ENCODE results near the gene FBXO27.
A peak's percentile ranks its signal among the peaks of the same experiment; 100 is the strongest.

FBXO27 gene

GRCh38 chr19:38985262-38985661, 47.1 kb downstream of the FBXO27 start:
- DNase-seq, result no peak

DNA sequence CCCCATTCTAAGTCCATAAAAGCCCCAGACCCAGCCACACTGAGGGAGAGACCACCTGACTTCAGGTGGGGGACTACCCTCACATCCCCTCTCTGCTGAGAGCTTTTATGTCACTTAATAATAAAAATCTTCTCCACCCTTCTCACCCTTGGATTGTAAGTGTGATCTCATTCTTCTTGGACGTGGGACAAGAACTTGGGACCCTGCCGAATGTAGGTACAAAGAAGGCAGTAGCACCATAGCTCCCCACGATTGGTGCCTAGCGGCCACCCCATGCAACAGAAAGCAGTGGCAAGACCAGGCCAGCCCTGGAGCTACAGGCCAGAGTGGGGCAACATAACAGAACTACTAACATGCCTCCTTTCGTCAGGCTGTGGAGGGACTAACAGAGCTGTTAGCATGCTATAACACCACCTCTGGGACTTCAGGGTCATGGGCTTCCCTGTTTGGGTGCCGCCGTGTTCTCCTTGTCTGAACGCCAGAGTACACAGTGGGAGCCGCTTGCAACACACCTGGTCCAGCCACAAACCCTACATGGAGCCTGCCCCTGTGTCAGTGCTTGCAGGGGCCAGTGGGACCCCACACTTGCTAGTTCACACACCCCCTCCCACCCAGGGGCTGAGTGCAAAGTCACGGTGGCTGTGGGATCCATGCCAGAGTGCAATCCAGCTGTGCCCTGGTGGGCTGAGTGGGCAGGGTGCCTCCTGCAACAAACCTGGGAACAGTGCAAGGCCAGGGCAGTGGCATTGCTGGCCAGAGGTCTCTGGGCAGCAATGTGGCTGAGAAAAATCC, 51.6 kb downstream of the FBXO27 start:
- no peak for DNase-seq

- DNase-seq, result no peak
Observed at GRCh38 chr19:38979812-38980211, 52.5 kb downstream of the FBXO27 start.

- DNase-seq, result no peak
Observed at GRCh38 chr19:38978326-38978689, 54.0 kb downstream of the FBXO27 start.

- DNase-seq, result peak; percentile 97
Observed at GRCh38 chr19:38977445-38978325, 54.7 kb downstream of the FBXO27 start.

GRCh38 chr19:38975861-38976271, 56.5 kb downstream of the FBXO27 start:
- no peak for DNase-seq

DNA sequence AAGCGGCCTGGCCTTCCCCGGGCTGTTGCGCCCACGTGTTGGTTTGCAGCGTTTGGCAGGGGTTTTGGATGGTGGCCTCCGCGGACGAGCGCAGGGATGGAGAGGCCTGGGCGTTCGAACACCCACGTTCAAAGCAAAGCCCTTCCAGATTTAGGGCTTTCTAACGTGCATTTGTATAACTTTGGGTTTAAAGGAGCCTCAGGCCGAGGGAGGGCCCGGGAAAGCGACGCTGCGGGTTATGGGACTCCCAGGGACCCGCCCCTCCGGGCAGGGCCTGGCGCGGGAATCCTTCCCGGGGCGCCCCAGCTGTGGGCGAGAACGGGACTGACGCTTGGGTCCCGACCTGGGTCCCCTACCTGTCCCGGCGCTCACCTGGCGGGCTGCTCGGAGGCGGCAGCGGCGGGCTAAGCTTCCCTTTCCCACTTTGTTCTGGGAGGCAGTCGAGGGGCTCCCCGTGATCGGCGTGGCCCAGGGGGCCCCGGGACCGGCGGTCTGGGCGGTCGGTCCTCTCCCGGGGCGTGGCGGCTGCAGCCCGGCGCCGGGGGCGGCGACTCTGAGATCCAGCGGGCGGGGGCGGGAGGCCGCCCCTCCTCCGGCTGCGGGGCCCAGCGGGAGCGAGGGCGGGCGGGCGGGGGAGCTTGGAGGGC, 57.0 kb downstream of the FBXO27 start, which contains the start of gene FBXO17:
TSS of gene FBXO17 (minus strand) at position 529 of the 647 bp plus-strand sequence. CDS start 25,423 bp downstream, outside the sequence.
- DNase-seq, result no peak

- no peak for DNase-seq
Observed at GRCh38 chr19:38974624-38975213, 57.6 kb downstream of the FBXO27 start.

All from activated CD4-positive, alpha-beta T cell treated with anti-CD3 and anti-CD28 coated beads, Interleukin-2, amount 50 U/mL, for 16 hours (primary cell).